Measurements from ENCODE around the gene ST6GAL1. TPM values are rescaled to one million over a fixed set of nuclear protein-coding genes. Genes with fewer than 3 reads are reported as not detected.

Gene ST6GAL1
- polyA plus RNA-seq, 1 of the 3 experiments (the other 2 are of a cell fraction): 3.9 TPM

DNA sequence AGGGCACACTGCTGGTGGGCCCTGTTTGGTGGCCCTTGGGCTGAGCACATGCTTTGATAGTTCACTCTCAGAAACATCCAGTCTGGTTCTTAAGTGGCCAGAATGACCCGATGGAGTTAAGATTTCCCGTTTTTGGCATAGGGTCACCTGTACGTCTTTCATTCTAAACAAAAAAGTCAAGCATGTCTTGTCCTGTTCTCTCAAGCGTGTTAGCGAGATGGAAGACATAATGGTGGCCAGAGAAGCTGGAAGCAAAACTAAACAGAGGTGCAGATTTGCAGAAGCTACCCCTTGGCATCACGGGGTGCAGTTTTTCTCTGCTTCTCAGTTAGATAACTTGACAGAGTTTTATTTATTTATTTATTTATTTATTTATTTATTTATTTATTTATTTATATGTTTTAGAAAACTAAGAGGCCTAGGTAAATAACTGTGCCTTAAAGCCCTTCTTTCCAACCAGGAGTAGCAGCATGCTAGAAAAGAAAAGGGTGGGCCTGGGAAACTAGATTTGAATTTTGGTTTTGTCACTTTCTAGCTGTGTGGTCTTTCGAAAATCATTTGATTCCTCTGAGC lies 63.0 kb downstream of the ST6GAL1 start:
- Histone ChIP-seq H3K27me3 (ENCODE audit: insufficient read depth) (no peaks in the 10 kb centered on the region), H3K9me3 (no peaks in the 10 kb centered on the region), H3K9ac (no peak overlapping the region), H3K4me3 (ENCODE audit: low read depth in 2 of 2, low read length in 1 of 2) (no peak overlapping the region), H3K27ac (ENCODE audit: low read depth in 2 of 2, low read length in 1 of 2) (no peak overlapping the region), H3K4me2 (no peak overlapping the region), H3K4me1 (ENCODE audit: control insufficient read depth in 1 of 2, insufficient read depth in 2 of 2, low read depth in 1 of 2, low read length in 1 of 2) (no peaks in the 10 kb centered on the region), H2AFZ (ENCODE audit: low read depth) (no peak overlapping the region), H4K20me1 (ENCODE audit: insufficient read depth) (no peaks in the 10 kb centered on the region), H3K36me3 (replicated peaks in 1 of 2; ENCODE audit: control insufficient read depth in 1 of 2, insufficient read depth in 2 of 2, low read length in 1 of 2) (no peaks in the 10 kb centered on the region), H3K79me2 (ENCODE audit: insufficient read depth) (no peaks in the 10 kb centered on the region), H3K9me2 (no peaks in the 10 kb centered on the region), H3F3A (replicated peaks; ENCODE audit: insufficient read depth) (no peaks in the 10 kb centered on the region)
- ChIA-PET CTCF (interaction anchor here (0.6 kb wide), 1 partner anchor 313 kb away, joined by 3 read pairs; no protein-coding TSS in a partner anchor), POLR2A (no interaction called here)
- DNase-seq: no peak
- 89% methylated on average over 7 of the region's 7 CpGs for WGBS (ENCODE audit: low lambda C conversion rate)
- no peak for TF ChIP-seq FOXM1 (IDR thresholded peaks at IDR 0.05; ENCODE audit: low read depth)
- no peak for TF ChIP-seq EZH2phosphoT487 (IDR thresholded peaks at IDR 0.05; ENCODE audit: borderline replicate concordance, low read depth)
- TF ChIP-seq ELF1 (IDR thresholded peaks at IDR 0.05): no peak
- no peak for TF ChIP-seq SMC3 (IDR thresholded peaks at IDR 0.05; ENCODE audit: low read depth, low read length)
- no peak for TF ChIP-seq TCF12 (IDR thresholded peaks at IDR 0.05)
- no peak for TF ChIP-seq NRF1 (IDR thresholded peaks at IDR 0.05; ENCODE audit: low read depth, low read length)
- no peak for TF ChIP-seq FOXJ3 (CRISPR knock-in tag; IDR thresholded peaks at IDR 0.05)
- no peak for TF ChIP-seq NFIC (IDR thresholded peaks at IDR 0.05; ENCODE audit: borderline replicate concordance)
- TF ChIP-seq EP300 (IDR thresholded peaks at IDR 0.05; ENCODE audit: borderline replicate concordance in 1 of 2, low read depth in 1 of 2, low read length in 1 of 2): no peak
- TF ChIP-seq SIN3A (IDR thresholded peaks at IDR 0.05; ENCODE audit: borderline replicate concordance, low read depth, low read length): no peak
- TF ChIP-seq, protein P1, sequence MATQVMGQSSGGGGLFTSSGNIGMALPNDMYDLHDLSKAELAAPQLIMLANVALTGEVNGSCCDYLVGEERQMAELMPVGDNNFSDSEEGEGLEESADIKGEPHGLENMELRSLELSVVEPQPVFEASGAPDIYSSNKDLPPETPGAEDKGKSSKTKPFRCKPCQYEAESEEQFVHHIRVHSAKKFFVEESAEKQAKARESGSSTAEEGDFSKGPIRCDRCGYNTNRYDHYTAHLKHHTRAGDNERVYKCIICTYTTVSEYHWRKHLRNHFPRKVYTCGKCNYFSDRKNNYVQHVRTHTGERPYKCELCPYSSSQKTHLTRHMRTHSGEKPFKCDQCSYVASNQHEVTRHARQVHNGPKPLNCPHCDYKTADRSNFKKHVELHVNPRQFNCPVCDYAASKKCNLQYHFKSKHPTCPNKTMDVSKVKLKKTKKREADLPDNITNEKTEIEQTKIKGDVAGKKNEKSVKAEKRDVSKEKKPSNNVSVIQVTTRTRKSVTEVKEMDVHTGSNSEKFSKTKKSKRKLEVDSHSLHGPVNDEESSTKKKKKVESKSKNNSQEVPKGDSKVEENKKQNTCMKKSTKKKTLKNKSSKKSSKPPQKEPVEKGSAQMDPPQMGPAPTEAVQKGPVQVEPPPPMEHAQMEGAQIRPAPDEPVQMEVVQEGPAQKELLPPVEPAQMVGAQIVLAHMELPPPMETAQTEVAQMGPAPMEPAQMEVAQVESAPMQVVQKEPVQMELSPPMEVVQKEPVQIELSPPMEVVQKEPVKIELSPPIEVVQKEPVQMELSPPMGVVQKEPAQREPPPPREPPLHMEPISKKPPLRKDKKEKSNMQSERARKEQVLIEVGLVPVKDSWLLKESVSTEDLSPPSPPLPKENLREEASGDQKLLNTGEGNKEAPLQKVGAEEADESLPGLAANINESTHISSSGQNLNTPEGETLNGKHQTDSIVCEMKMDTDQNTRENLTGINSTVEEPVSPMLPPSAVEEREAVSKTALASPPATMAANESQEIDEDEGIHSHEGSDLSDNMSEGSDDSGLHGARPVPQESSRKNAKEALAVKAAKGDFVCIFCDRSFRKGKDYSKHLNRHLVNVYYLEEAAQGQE (IDR thresholded peaks at IDR 0.05; ENCODE audit: low read depth, low read length): no peak
- no peak for TF ChIP-seq GABPA (IDR thresholded peaks at IDR 0.05; ENCODE audit: low read depth)
- TF ChIP-seq, protein P2, sequence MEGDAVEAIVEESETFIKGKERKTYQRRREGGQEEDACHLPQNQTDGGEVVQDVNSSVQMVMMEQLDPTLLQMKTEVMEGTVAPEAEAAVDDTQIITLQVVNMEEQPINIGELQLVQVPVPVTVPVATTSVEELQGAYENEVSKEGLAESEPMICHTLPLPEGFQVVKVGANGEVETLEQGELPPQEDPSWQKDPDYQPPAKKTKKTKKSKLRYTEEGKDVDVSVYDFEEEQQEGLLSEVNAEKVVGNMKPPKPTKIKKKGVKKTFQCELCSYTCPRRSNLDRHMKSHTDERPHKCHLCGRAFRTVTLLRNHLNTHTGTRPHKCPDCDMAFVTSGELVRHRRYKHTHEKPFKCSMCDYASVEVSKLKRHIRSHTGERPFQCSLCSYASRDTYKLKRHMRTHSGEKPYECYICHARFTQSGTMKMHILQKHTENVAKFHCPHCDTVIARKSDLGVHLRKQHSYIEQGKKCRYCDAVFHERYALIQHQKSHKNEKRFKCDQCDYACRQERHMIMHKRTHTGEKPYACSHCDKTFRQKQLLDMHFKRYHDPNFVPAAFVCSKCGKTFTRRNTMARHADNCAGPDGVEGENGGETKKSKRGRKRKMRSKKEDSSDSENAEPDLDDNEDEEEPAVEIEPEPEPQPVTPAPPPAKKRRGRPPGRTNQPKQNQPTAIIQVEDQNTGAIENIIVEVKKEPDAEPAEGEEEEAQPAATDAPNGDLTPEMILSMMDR (IDR thresholded peaks at IDR 0.05): no peak
- TF ChIP-seq, protein P3, sequence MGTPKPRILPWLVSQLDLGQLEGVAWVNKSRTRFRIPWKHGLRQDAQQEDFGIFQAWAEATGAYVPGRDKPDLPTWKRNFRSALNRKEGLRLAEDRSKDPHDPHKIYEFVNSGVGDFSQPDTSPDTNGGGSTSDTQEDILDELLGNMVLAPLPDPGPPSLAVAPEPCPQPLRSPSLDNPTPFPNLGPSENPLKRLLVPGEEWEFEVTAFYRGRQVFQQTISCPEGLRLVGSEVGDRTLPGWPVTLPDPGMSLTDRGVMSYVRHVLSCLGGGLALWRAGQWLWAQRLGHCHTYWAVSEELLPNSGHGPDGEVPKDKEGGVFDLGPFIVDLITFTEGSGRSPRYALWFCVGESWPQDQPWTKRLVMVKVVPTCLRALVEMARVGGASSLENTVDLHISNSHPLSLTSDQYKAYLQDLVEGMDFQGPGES (IDR thresholded peaks at IDR 0.05; ENCODE audit: low read depth, low read length): no peak
- no peak for TF ChIP-seq RXRA (IDR thresholded peaks at IDR 0.05; ENCODE audit: borderline replicate concordance, low read depth)
- no peak for TF ChIP-seq RAD21 (IDR thresholded peaks at IDR 0.05; ENCODE audit: low read length)
- no peak for TF ChIP-seq MXI1 (IDR thresholded peaks at IDR 0.05; ENCODE audit: low read depth, low read length)
- TF ChIP-seq JUND (IDR thresholded peaks at IDR 0.05): no peak
- TF ChIP-seq POLR2AphosphoS5 (IDR thresholded peaks at IDR 0.05; ENCODE audit: low read depth, low read length): no peak

Data from SK-N-SH (cell line).